Measurements from ENCODE around the gene HOXB4.

Gene HOXB4

DNA sequence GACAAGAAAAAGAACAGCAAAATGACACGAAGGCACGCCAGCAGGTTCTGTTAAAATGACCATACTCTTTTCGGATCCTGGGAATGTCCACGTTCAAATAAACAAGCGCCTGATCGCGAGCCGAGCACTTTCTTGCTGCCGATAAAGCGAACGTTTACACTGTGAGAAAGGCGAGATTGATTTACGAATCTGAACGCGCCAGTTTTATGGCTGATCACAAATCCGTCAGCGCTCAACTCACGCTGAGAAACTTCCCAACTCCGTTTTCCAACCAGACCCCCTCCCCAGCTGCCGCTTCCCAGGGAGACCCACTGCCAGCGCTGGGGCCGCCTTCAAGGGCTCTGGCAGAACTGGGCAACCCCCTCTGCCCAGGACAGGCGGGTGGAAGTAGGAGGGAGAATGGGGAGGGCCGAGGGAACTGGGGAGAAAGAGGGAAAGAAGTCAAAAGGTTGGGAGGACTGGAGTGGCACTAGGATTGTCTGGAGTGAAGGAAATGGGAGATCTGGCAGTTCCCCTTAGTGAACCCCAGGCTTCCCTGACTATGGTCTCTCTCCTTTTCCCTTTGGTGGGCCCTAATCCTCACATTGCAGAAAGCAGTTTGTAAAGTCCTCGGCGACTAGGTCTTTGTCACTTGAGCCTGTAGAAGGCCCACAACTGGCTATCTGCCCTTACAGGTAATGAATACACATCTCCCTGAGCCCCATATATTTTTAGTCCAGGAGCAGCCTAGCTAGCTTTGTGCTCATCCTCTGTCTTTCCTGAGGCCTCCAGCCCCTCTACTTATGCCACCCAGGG is 6.9 kb downstream of the HOXB4 start:
- no peak for DNase-seq

DNA sequence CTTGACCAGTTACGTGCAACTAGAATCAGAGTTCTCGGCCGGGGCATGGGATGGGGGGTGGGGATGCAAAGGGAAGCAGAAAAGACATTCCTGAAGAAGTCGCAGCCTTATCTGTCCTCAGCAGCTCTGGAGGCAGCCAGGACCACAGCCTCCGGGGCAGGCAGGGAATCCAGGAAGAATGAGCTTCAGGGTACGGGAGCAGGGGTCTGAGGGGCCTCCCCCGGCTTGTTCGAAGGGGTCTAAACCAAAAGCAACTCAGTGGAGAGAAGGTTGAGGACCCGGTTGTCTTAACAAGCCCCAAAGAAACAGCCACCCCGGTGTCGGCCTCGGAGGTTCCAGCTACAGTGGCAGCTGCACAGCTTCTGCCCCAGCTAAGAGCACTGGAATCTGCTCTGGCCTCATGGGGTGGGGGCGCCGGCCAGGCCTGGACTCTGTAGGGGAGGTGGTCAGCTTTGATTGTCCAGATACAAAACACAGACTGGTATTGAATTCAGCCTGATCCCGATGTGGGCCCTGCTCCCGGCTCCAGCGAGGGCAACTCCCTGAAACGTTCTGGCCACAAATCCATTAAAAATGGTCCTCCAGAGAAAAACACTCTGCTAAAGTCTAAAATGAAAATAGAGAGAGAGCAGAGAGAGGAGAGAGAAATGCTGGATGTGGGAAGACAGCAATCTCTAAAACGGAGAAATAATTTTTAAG is 7.7 kb downstream of the HOXB4 start:
- no peak for DNase-seq

DNA sequence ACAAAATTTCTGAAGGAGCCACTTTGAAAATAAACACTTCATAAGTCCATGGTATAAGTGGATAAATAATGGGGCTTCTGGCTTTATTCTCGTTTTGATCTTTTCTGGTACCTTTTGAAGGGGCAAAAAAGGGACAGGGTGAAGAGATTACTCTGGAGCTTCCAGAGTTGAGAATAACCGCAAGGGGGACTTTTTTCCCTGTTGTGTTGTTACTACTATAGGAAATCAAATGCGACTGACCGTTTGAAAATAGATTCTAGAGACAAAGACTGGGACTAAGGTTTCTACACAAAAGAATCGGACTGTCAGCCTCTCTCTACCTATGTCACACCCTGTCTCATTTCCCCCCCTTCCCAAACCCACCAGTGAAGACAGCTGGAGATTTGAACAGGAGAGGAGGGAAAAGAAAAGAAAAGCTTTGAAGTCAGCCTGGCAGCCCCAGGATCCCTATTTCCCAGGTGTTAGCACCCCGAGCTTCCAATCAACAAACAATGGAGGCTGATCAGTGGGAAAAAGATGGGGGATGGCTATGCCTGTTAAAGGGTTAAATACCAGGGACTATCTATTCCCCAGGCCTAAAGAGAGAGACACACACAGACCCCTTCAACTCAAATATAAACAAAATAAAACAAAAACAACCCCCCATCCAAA is 8.4 kb downstream of the HOXB4 start:
- DNase-seq, result no peak

DNA sequence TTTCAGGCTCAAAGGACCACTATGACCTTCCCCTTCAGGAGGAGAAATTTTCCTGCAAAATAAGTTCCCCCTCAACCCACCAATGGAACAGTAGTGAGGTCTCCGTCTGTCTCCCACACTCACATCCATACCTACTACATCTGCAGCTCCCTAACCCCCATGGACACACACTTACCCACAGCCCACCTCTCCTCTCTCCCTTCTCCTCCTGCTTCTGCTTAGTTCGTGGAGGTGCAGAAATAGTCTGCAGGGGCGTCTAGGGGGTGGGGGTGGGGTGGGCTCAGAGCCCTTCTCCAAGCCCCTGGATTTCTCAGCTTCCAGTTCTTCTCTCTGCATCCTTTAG is 8.9 kb downstream of the HOXB4 start:
- DNase-seq, result no peak

DNA sequence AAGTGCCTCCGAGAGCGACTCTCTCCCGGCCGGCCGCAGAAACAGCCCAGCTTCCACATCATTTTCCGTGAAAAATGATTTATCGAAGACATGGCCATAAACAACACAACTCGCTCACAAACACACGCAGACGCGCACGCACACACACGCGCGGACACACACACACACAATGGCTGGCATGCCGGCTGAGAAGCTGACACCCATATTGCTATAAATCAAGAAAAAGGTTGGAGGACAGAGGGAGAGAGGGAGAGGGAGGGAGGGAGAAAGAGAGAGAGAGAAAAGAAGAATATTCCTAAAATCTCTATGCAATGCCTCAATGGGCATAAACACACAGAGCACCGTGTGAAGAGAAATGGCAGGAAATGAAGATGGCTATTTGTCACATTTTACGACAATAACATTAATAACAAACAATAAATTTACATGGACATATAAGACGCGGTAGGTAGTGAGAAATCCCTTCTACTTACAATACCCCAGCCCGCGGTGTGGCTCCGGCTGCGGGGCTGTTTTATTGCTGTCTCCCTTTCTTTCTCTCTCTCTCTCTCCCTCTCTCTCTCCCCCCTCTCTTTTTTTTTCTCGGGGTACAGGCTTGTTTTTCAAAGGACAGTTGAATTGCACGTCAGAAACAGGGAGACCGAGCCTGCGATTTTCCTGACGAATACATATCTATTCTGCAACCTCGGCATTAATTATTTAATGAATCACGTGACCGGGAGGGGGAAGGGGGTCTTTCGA is 9.5 kb downstream of the HOXB4 start:
- DNase-seq, result no peak

DNA sequence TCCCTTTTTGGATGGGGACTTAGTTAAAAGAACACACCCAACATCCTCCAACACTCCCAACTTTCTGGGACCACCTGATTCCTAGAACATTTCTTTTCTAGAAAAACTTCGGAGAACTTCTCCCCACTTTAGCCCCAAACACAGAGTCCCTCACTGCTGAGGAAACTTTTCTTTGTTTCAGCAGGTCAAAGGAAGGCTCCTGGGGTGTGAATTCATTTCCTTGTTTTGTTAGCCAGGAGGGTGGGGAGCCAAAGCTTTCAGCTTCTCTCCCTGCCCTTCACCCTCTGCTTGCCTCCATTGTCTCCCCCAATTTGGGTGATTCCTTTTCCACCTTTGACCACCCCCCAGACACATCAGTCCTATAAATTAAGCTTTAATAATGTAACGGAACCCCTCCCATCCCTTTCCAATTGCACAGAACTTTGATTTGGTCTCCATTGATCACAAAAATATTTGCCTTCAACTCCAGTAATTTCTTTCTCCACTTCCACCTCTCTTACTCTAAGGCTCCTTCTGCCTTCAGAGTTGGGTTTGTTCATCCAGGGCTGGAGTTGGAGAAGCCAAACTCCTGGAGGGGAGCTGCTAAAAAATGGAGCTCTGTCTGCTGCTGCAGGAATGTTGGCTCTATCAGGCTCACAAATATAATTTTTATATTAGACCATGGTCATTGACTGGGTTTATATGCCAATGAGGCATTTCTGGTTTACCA is 10.3 kb downstream of the HOXB4 start:
- no peak for DNase-seq

DNA sequence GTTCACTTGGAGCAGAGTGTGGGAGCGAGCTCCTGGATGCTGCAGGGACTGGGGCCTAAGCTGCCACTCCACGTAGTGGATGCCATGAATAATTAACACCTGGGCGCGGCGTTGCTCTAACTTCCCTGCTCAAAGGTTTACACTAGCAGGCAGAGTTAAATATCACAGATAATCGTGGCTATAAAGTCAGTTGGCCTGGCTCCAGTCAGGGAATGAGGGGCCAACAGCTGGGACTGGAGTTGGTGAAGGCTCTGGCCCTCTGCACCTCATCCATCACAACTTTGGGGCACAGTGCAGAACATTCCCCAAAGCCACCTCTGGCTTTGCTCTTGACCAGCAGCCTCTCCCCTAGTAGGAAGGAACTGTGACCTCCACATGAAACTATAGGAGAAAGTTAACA is 10.9 kb downstream of the HOXB4 start:
- DNase-seq, result no peak

DNA sequence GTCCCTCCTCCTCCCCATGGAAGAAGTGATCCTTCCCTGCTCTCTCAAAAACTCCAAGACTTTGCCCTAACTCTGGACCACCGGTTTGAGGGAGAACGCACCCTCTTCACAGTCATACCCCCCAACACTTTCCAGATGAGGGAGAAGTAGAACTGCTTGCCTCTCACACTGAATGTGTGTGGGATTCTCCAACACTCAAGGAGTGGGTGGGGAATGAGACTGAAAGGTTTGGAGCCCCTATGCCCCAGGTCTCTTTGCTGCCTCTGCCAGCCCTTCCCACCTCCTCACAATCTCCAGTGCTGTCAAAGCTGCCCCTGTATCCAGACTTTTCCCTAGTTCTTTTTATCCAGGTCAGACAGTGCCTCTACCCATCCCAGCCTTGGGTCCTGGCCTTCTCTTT is 11.4 kb downstream of the HOXB4 start:
- DNase-seq, result no peak

DNA sequence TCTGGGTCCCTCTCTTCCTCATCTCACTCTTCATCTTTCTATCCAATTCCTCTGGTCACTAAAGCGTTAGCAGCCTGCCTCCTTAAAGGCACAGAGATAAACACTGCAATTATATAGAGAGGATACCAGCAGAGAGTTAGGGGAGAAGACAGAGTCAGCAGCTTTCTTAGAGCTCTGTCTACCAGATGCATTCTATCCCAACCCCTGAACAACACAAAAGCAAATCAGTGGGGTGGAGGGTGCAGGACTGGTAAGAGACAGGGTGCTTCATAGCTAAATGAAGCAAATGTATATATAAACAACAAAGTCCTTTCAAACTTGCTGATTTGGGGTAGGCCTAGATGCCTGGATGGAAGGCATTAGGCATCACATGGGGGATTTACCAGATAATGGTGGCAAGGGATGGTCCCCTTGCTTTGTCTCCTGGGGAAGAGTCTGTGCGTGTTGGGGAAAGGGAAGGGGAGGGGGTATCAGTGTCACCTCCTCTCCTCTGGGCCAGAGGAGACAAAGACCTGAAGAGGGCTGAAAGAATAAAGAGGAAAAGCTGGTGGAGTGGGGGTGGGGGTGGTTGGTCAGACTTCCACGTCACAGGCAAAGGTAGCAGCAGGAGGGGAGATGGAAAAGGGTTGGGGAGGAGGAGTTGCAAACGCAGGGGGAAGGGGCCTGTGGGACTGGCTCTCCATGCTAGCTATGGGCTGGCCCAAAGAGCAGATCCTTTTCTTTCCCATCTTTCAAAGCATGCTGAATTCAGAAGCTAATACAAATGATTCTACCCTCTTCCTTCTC is 12.0 kb downstream of the HOXB4 start:
- DNase-seq, result no peak

DNA sequence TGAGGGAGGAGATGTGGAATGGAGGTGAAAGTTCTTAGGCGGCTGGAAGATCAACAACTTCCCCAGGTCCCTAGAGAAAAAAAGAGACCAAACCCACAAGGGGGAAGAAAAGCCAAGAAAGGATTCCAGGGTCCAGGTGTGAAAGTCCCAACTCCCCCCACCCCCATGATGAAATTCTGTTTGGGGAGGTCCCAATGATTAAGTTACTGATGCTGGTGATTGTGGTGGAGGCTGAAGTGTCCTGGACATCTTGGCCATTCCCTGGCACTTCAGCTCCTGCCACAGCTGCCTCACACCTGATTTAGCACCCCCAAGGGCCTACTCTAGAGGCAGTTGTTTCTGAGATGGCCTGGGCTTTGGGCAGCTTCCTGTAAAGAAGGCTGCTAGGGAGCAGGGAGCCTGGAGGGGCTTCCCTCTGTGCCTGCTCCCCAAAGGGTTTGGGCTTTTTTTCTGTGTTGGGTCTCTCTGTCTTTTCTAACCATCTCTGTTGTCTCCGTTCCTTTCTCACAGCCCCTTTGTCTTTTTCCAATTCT is 13.1 kb downstream of the HOXB4 start:
- no peak for DNase-seq

DNA sequence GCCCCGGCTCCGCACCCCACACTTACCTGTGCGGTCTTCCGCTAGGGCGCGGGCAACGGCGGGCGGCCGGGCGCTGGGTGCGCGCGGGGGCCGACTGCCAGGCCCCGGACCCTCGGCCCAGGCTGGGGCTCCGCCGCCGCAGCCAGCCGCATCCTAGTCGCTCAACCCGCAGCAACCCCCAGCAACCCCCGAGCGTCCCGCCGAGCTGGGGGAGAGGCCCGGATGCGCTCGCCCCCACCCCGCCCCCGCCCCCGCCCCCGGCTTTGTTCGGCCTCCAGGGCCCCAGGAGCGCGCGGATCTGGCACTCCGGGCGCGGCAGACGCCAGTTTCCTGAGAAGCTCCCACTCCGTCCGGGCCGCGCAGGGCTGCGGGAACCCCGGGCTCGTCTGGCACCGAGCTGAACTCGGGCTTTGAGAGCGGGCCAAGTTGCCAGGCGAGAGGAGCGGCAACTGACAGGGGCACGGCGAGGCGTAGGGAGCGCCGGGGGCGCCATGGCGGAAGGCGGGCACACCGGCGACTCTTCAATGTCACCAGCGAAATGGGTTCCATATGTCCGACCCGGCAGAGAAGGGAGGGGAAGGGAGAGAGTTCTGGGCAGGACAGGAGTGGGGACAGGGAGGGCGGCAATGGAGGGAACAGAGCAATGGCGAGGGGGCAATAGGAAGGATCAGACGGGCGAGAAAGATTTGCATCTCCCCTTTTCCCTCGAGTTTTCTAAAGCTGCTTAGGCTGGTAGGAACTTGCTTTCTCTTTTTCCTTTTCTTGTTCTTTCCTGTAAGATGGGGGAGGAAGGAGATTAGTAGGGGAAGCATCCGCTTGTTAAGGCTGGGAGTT is 13.7 kb downstream of the HOXB4 start:
- DNase-seq, result no peak

DNA sequence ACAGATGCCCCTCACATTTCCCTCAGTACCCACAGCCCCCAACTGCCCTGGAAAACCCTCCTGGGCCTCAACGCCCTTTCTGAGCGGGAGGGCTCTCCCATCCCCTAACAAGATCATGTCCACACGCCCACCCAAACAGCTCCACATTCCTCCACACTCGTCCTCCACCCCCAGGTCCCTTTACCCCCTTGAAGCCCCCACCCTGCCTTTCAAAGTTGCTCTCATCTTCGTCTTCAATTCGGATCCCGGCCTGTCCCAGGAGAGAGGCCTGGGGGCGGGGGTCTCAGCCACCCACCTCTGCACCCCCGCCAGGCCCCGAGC is 14.3 kb downstream of the HOXB4 start:
- no peak for DNase-seq

DNA sequence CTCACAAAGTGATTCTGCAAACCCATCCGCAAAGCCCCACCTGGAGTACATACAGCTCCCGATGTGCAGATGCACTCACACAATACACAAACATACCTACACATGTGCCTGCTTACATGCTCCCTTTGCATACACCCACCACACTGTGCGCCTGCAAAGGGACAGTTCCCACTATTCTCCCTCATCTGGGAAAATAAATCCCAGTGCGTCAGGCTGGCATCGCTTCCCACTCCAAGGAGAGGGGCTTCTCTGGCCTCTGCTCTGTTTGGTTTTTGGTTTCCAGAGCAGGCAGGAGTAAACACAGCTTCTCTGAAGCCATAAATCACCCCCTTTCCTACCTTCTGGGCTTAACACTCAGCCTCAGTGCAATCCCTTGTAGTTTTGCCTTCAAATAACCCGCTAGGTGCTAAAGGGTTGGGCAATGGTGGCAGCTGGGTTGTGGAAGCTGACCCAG is 14.7 kb downstream of the HOXB4 start:
- DNase-seq, result peak; percentile 25 to 31

DNA sequence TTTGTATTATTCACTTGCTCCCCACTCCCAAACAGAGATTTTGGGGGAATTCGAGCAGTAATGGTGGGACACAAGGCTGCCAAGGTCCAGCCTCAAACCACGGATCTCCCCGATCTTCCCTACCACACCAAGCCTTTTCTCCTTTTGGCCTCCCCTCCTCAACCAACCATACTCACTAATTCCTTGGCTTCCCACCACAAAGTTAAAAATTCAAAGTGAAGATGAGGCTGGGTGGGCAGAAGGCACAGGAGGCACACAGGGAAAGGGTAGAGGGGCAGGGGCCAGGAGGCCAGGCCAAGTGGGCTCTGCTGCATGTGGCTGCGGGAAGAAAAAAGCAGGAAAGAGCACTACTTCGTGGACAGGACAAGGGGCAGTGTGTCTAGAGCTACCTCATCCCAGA is 15.2 kb downstream of the HOXB4 start:
- DNase-seq, result no peak

DNA sequence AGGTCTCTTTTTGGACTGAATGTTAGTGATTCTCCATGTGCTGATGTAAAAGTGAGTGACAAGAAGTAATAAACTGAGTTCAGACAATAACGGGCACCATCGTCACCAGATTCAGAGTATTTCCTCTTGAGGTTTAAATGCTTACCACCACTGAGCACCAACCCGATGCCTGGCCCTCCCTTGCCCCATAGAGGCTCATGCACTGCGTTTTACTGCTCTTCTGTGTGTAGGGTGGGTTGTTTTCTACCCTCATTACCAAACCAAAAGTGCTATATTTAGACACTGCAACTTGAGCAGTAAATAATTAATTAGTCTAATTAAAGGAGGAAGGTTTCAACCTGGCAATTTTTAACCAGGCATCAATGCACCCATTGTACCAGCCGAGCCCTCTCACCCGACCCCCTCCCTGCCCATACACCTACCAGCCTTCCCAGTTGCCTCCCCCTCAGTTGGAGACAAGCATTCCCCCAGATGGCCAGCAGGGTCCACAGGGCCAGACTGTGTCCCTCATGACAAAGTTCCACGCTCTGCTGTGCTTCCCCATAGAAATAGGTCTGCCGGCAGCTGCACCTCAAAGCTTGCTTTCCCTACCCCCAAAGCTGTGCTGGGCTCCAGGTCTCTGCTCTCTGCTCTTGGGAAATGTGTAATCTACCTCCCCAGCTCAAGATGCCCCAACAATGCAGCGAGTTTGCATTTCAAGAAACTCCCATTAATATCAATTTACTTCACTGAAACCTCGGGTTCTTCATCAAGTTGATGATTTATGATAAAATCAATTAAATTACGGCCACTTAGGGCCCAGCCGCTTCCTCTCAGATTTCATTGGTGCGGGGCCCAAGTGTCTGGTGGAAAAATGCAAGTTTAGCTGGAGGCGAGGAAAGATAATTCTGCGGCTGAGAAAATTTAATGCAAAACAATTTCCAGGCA is 16.0 kb downstream of the HOXB4 start:
- peak in 1 of 2 experiments; percentile 6 for DNase-seq

DNA sequence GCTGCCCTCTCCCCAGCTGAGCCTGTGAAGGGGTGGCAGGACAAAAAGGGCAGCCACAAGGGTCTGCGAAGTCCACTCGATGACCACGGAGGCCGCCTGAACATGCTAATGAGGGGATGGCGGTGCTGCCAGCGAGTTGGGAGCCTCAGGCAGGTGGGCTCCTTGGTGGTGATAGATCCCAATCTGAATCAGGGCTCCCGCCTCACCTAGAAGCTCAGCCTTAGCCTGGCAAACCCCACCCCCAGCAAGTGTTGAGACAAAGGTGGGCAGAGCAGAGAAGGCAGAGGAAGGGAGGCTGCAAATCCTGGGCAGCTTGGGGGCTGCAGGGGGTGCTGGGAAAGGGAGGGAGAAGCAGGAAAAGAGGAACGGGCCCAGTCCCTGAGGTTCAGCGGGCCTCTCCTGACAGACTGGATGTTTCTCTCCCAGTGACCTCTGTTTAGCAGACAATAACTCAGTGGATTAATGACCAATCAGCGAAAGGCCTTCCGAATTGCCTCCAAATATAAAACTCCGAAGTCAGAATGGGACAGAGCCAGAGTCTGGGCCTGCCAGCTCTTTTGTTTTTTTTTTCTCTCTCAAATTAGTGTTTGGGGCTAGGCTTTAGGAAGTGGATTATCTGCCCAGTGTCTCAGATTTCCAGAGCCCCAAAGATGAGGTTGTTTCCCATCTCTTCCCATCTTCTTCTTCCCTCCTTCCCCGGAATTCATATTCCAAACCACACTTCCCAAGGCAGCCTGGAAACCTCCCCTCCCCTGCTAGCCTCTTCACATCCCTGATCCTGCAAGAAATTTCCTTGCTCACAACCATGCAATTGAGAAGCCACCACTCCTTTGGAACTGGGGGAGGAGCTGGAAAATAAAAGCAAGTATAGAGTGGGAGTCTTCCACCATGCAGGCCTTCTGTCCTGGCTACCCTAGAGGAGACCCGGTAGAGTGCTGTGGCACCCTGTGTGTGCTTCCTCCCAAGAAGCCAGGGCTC is 18.0 kb downstream of the HOXB4 start:
- DNase-seq, result no peak

DNA sequence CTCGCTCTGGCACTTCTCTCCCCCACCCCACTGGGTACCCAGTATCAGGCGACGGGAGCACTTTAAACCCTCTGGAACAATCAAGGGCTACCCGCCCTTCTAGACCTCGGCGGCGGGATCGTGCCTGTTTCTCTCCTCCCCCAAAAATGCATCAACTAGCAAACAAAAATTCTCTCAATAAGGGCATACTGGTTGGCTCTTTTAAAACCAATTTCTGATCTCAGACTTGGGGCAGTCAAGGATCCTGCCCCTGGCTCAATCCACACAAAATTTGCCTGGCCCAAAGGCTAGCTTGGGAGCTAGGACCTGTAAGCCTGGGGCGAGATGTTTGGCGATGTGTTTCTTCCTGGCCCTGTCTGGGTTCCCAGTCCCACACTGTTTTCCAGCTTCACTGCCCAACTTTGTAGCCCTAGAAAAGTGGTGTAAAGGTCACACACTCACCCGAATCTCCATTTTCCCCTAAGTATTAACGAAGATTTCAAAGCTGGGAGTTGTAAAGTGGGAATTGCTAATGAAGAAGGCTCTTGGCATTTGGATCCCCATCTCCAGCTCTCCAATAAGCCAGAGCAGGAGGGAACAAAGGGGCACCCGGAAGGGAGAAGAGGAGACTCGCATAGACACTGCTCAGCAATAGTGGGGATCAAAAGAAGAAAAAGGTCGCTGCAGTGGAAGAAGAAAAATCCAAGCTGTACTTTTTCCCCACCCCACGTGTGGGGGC is 18.9 kb downstream of the HOXB4 start:
- DNase-seq, result no peak

DNA sequence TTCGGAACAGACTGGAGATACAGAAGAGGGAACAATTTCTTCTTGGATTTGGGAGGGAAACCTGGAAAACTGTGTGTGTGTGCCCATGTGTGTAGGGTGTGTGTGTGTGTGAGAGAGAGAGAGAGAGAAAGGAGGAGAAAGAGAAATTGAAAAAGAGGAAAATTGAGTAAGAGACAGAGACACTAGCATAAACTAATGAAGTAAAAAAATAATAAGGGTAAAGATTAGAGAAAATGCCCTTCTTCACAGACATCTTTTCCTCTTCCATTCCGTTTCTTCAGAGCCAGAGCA is 19.4 kb downstream of the HOXB4 start:
- DNase-seq, result no peak
